Measurements from ENCODE around the gene SFT2D1. TPM values are rescaled to one million over a fixed set of nuclear protein-coding genes. Genes with fewer than 3 reads are reported as not detected.

The SFT2D1 gene
- total and polyA plus RNA-seq, 2 of the 4 experiments (the other 2 are of a cell fraction): 10.2 to 45.8 TPM

DNA sequence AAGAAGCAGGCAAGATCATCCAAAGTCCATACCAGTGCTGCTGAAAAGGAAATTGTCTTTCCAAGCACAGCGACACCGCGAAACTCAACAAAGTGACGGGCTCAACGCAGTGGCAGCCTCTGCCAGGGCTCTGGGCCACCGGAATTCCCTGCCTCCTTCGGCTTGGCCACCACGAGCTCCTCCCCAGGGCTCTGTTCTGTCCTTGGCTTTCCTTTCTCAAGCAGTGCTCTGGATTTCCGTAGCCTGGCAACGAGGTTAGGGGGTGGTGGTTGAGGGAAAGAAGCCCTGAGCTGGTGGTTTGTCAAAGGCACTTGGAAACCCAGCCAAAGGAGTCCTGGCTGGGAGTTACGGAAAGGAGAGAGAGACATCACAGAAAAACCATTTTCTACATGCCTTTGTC lies 65.3 kb downstream of the SFT2D1 start:
- no peak overlapping the region for H4K8ac ChIP-seq (ENCODE audit: low read depth in 2 of 2, low read length in 2 of 2)
- no peak for DNase-seq
- H2AFZ ChIP-seq (replicated peaks; ENCODE audit: low read length, poor library complexity): no peak overlapping the region
- peaks cover 10% of the 10 kb centered on the region for H3K27me3 ChIP-seq (ENCODE audit: control insufficient read depth, insufficient read depth, low read length)
- no peak overlapping the region for H3K18ac ChIP-seq (ENCODE audit: low read depth, low read length)
- CTCF ChIA-PET: interaction anchor here (1.2 kb wide), 2 partner anchors 17 to 123 kb away, joined by 6 to 20 read pairs; no protein-coding TSS in a partner anchor
- BruUV-seq (replicated peaks): no TSS peak
- no peak overlapping the region for H3K23ac ChIP-seq (ENCODE audit: low read depth, low read length)
- no peak overlapping the region for H3K14ac ChIP-seq (replicated peaks; ENCODE audit: low read depth, low read length)
- POLR2A ChIA-PET (ENCODE audit: unreplicated experiment): no interaction called here
- 94% methylated on average over 3 of the region's 11 CpGs; no CpG with 5 or more reads in 1 of the 2 experiments for WGBS, 2 experiments (ENCODE audit: extremely low coverage in 2 of 2, insufficient read length in 1 of 2)
- no peak overlapping the region for H3K4me3 ChIP-seq (ENCODE audit: insufficient read depth, low read depth, low read length)
- no peak overlapping the region for H2BK120ac ChIP-seq (ENCODE audit: low read depth, low read length)
- no peak overlapping the region for H3K56ac ChIP-seq (ENCODE audit: extremely low read depth, insufficient read depth, low read length)
- H4K5ac ChIP-seq (ENCODE audit: low read depth, low read length): no peak overlapping the region
- H2BK5ac ChIP-seq (ENCODE audit: low read depth, low read length, poor library complexity, severe bottlenecking): no peak overlapping the region
- H4K20me1 ChIP-seq (ENCODE audit: insufficient read depth, low read length): no peaks in the 10 kb centered on the region
- H3K4ac ChIP-seq (ENCODE audit: low read depth, low read length): no peak overlapping the region
- no peaks in the 10 kb centered on the region for H3K79me1 ChIP-seq (ENCODE audit: low read depth in 1 of 2, low read length in 2 of 2)
- H3K36me3 ChIP-seq (ENCODE audit: control insufficient read depth, insufficient read depth, low read length): no peaks in the 10 kb centered on the region
- H4K91ac ChIP-seq (ENCODE audit: insufficient read depth, low read depth, low read length): no peak overlapping the region
- no peak overlapping the region for H3K27ac ChIP-seq (ENCODE audit: insufficient read depth, low read length)
- no peaks in the 10 kb centered on the region for H3K9me1 ChIP-seq (ENCODE audit: insufficient read depth, low read length)
- TF ChIP-seq POLR2A (IDR thresholded peaks at IDR 0.05; ENCODE audit: low read depth, low read length) (no peak), CHD1 (IDR thresholded peaks at IDR 0.05; ENCODE audit: low read depth, low read length) (no peak), RCOR1 (IDR thresholded peaks at IDR 0.05; ENCODE audit: insufficient replicate concordance, low read length) (no peak), MAZ (IDR thresholded peaks at IDR 0.05; ENCODE audit: borderline replicate concordance, low read depth, low read length) (no peak), FOS (IDR thresholded peaks at IDR 0.05; ENCODE audit: low read depth, low read length) (no peak), CEBPB (IDR thresholded peaks at IDR 0.05; ENCODE audit: low read depth, low read length) (no peak), SMC3 (IDR thresholded peaks at IDR 0.05; ENCODE audit: low read depth, low read length) (no peak), MXI1 (IDR thresholded peaks at IDR 0.05; ENCODE audit: borderline replicate concordance, low read depth, low read length) (no peak), RFX5 (IDR thresholded peaks at IDR 0.05; ENCODE audit: low read depth, low read length) (no peak), NFE2L2 (IDR thresholded peaks at IDR 0.05; ENCODE audit: low read depth, low read length) (no peak), BHLHE40 (IDR thresholded peaks at IDR 0.05; ENCODE audit: low read depth, low read length) (no peak), MAFK (IDR thresholded peaks at IDR 0.05; ENCODE audit: low read depth, low read length) (no peak)
- TF ChIP-seq, protein P1, sequence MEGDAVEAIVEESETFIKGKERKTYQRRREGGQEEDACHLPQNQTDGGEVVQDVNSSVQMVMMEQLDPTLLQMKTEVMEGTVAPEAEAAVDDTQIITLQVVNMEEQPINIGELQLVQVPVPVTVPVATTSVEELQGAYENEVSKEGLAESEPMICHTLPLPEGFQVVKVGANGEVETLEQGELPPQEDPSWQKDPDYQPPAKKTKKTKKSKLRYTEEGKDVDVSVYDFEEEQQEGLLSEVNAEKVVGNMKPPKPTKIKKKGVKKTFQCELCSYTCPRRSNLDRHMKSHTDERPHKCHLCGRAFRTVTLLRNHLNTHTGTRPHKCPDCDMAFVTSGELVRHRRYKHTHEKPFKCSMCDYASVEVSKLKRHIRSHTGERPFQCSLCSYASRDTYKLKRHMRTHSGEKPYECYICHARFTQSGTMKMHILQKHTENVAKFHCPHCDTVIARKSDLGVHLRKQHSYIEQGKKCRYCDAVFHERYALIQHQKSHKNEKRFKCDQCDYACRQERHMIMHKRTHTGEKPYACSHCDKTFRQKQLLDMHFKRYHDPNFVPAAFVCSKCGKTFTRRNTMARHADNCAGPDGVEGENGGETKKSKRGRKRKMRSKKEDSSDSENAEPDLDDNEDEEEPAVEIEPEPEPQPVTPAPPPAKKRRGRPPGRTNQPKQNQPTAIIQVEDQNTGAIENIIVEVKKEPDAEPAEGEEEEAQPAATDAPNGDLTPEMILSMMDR (conservative IDR thresholded peaks at IDR 0.05; ENCODE audit: low read depth, low read length): no peak
- TF ChIP-seq, protein P2, sequence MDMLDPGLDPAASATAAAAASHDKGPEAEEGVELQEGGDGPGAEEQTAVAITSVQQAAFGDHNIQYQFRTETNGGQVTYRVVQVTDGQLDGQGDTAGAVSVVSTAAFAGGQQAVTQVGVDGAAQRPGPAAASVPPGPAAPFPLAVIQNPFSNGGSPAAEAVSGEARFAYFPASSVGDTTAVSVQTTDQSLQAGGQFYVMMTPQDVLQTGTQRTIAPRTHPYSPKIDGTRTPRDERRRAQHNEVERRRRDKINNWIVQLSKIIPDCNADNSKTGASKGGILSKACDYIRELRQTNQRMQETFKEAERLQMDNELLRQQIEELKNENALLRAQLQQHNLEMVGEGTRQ (IDR thresholded peaks at IDR 0.05; ENCODE audit: low read depth, low read length): no peak
- TF ChIP-seq, protein P3, sequence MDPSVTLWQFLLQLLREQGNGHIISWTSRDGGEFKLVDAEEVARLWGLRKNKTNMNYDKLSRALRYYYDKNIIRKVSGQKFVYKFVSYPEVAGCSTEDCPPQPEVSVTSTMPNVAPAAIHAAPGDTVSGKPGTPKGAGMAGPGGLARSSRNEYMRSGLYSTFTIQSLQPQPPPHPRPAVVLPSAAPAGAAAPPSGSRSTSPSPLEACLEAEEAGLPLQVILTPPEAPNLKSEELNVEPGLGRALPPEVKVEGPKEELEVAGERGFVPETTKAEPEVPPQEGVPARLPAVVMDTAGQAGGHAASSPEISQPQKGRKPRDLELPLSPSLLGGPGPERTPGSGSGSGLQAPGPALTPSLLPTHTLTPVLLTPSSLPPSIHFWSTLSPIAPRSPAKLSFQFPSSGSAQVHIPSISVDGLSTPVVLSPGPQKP (IDR thresholded peaks at IDR 0.05; ENCODE audit: borderline replicate concordance, low read depth, low read length): no peak
- dilution Hi-C loops (cut with HindIII; ENCODE audit: low sequenced_read_pairs, unreplicated experiment): no loop called here
- intact Hi-C loops (cut with micrococcal nuclease): loop anchor here (5.0 kb wide), 1 partner anchor 105 kb away; the partner anchor contains the start of gene MPC1
- no peak overlapping the region for H2BK20ac ChIP-seq (ENCODE audit: low read depth, low read length)
- no peak for ATAC-seq (ENCODE audit: low read depth)
- in situ Hi-C loops (cut with MboI; ENCODE audit: low sequenced_read_pairs): loop anchor here (5.0 kb wide), 1 partner anchor 120 kb away; no protein-coding TSS in a partner anchor
- H3K9ac ChIP-seq (ENCODE audit: low read depth, low read length): no peak overlapping the region
- no peak overlapping the region for H2BK15ac ChIP-seq (ENCODE audit: low read depth, low read length)
- no peak overlapping the region for H2AK5ac ChIP-seq (ENCODE audit: low read depth, low read length)
- H3K4me2 ChIP-seq (ENCODE audit: low read depth, low read length): no peak overlapping the region
- H3K9me3 ChIP-seq (ENCODE audit: control insufficient read depth, insufficient read depth, low read length): no peaks in the 10 kb centered on the region
- H2AK9ac ChIP-seq (replicated peaks; ENCODE audit: low read depth, low read length, poor library complexity): no peak overlapping the region
- H3K4me1 ChIP-seq (ENCODE audit: control insufficient read depth, insufficient read depth, low read length): no peaks in the 10 kb centered on the region
